Transverse colon (tissue), 3 donors: Measurements from ENCODE around the gene MESD.

Experiments
- POLR2A ChIP-seq: fragments of 450-650 bp; IDR thresholded peaks from one replicate; pipeline ENCODE4 v1.6.1; 2016; ENCODE audit warnings: antibody characterized with exemption, mild to moderate bottlenecking, moderate library complexity
- TF ChIP-seq, protein P1 (sequence below), 5 experiments: fragments of 200-600 bp in 3 of 5; fragments of 450-650 bp in 2 of 5; sonication (generic) in 3 of 5; IDR thresholded peaks; 1 replicate in 2 of 5; 2 replicates in 3 of 5; pipeline ENCODE4 v1.5.1; 2016 to 2017; ENCODE audit warnings: antibody characterized with exemption in 5 of 5, inconsistent platforms in 3 of 5, mild to moderate bottlenecking in 2 of 5, moderate library complexity in 1 of 5

DNA sequence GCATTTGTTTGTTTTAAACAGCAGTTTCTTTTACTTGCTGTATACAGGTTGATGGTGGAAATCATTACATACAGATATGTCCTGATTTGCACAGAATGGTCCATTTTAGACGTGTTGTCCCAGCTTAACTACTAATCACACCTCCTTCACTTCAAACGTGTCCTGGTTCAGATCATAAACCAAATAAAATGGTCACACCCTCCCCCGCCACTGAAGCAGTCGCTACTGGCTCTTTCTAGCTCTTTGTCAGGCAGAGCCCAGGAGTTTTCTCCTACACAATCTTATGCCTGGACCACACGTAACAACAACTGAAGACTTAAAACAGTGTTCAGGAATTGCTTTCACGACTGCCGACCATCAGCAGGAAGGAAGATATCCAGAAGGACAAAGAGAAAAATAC, 73.6 kb downstream of the MESD start:
- TF ChIP-seq, protein P1, sequence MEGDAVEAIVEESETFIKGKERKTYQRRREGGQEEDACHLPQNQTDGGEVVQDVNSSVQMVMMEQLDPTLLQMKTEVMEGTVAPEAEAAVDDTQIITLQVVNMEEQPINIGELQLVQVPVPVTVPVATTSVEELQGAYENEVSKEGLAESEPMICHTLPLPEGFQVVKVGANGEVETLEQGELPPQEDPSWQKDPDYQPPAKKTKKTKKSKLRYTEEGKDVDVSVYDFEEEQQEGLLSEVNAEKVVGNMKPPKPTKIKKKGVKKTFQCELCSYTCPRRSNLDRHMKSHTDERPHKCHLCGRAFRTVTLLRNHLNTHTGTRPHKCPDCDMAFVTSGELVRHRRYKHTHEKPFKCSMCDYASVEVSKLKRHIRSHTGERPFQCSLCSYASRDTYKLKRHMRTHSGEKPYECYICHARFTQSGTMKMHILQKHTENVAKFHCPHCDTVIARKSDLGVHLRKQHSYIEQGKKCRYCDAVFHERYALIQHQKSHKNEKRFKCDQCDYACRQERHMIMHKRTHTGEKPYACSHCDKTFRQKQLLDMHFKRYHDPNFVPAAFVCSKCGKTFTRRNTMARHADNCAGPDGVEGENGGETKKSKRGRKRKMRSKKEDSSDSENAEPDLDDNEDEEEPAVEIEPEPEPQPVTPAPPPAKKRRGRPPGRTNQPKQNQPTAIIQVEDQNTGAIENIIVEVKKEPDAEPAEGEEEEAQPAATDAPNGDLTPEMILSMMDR (IDR thresholded peaks at IDR 0.05) = no peak
- no peak for TF ChIP-seq POLR2A
